Neural progenitor cell (in vitro differentiated cells): ENCODE results near the gene PRUNE1.

Experiments
- CTCF ChIP-seq: fragments of 200-600 bp; sonication (generic); IDR thresholded peaks from 2 replicates; pipeline ENCODE4 v1.5.1; 2017; ENCODE audit warnings: antibody characterized with exemption, mild to moderate bottlenecking
- EZH2 ChIP-seq: fragments of 200-600 bp; sonication (generic); IDR thresholded peaks from 2 replicates; pipeline ENCODE4 v1.6.1; 2017; ENCODE audit warnings: antibody characterized with exemption, mild to moderate bottlenecking, moderate library complexity
- EZH2phosphoT487 ChIP-seq: fragments of 200-600 bp; sonication (generic); IDR thresholded peaks from 2 replicates; pipeline ENCODE4 v1.6.1; 2017; ENCODE audit warnings: antibody characterized with exemption

GRCh38 chr1:151007853-151008243 lies 401 bp upstream of the PRUNE1 start:
- no peak for TF ChIP-seq CTCF
- TF ChIP-seq EZH2phosphoT487 = no peak
- TF ChIP-seq EZH2 = no peak
